ENCODE results near the gene RNF41. TPM values are rescaled to one million over a fixed set of nuclear protein-coding genes. Genes with fewer than 3 reads are reported as not detected.

The RNF41 gene
- total RNA-seq, 1 experiment from 2014 or later, result 57.4 TPM

GRCh38 chr12:56252649-56253048 lies 30.9 kb upstream of the RNF41 start:
- H3K4me3 Mint-ChIP-seq, result no peak overlapping the region
- DNase-seq (ENCODE audit: low spot score) (no peak), ATAC-seq (no peak)
- no peak for TF ChIP-seq NFE2L1 (CRISPR knock-in tag; IDR thresholded peaks at IDR 0.05)
- no peak for TF ChIP-seq ZNF281 (CRISPR knock-in tag; IDR thresholded peaks at IDR 0.05)
- no peak for TF ChIP-seq ZBTB43 (CRISPR knock-in tag; IDR thresholded peaks at IDR 0.05)
- H3K27ac Mint-ChIP-seq, result no peak overlapping the region
- H3K9me3 Mint-ChIP-seq, result no peaks in the 10 kb centered on the region
- CTCF ChIA-PET, result interaction anchor here (0.8 kb wide), 1 partner anchor 46 kb away, joined by 4 read pairs; no protein-coding TSS in a partner anchor
- peaks cover 15% of the 10 kb centered on the region for H3K4me1 Mint-ChIP-seq
- POLR2A ChIA-PET, result no interaction called here
- peaks cover 56% of the 10 kb centered on the region for H3K36me3 Mint-ChIP-seq
- no peaks in the 10 kb centered on the region for H3K27me3 Mint-ChIP-seq (ENCODE audit: low read depth)

GRCh38 chr12:56248711-56249110 lies 27.0 kb upstream of the RNF41 start:
- Mint-ChIP-seq H3K4me1 (no peaks in the 10 kb centered on the region), H3K4me3 (no peak overlapping the region), H3K27ac (no peak overlapping the region; the same call in 1 of the 2 replicates), H3K36me3 (peaks cover 65% of the 10 kb centered on the region), H3K9me3 (no peaks in the 10 kb centered on the region), H3K27me3 (ENCODE audit: low read depth) (no peaks in the 10 kb centered on the region)
- no peak for DNase-seq (ENCODE audit: low spot score)
- no peak for ATAC-seq
- TF ChIP-seq HMGA2 (CRISPR knock-in tag; IDR thresholded peaks at IDR 0.05) (no peak), HMGXB4 (CRISPR knock-in tag; IDR thresholded peaks at IDR 0.05) (no peak), USF2 (CRISPR knock-in tag; IDR thresholded peaks at IDR 0.05) (no peak), RORB (CRISPR knock-in tag; IDR thresholded peaks at IDR 0.05) (no peak), SOX15 (CRISPR knock-in tag; IDR thresholded peaks at IDR 0.05) (no peak), KAT7 (CRISPR knock-in tag; IDR thresholded peaks at IDR 0.05; ENCODE audit: borderline replicate concordance) (no peak), TEAD4 (CRISPR knock-in tag; IDR thresholded peaks at IDR 0.05) (no peak), ZNF416 (CRISPR knock-in tag; IDR thresholded peaks at IDR 0.05) (no peak), ZNF263 (CRISPR knock-in tag; IDR thresholded peaks at IDR 0.05; ENCODE audit: low read depth) (no peak), MXD4 (CRISPR knock-in tag; IDR thresholded peaks at IDR 0.05; ENCODE audit: borderline replicate concordance) (no peak), ATF2 (CRISPR knock-in tag; IDR thresholded peaks at IDR 0.05; ENCODE audit: borderline replicate concordance, low read depth) (no peak), CREM (CRISPR knock-in tag; IDR thresholded peaks at IDR 0.05) (no peak), ZNF512 (CRISPR knock-in tag; IDR thresholded peaks at IDR 0.05; ENCODE audit: borderline replicate concordance) (no peak), MLX (CRISPR knock-in tag; IDR thresholded peaks at IDR 0.05) (no peak), ZSCAN18 (CRISPR knock-in tag; IDR thresholded peaks at IDR 0.05) (no peak), ZNF121 (CRISPR knock-in tag; IDR thresholded peaks at IDR 0.05) (no peak)
- CTCF ChIA-PET, result interaction anchor here (1.3 to 2.6 kb wide), 3 partner anchors 10 to 130 kb away, joined by 3 to 9 read pairs (median 6); partner anchors contain the start of genes ANKRD52 and ZC3H10
- POLR2A ChIA-PET, result interaction anchor here (0.6 kb wide), 1 partner anchor 19 kb away, joined by 3 read pairs; no protein-coding TSS in a partner anchor

Data from WTC11 (cell line).